GM21528 (cell line): Measurements from ENCODE around the gene ADPRHL1.

Source experiments
- ATAC-seq: cut with Tn5 transposase; IDR thresholded peaks from one replicate; pipeline ENCODE4 v1.9.1; 2021; ENCODE audit warnings: mild to moderate bottlenecking, moderate library complexity; ENCODE audit not compliant: unreplicated experiment, low FRiP score

The ADPRHL1 gene

GRCh38 chr13:113357529-113357928 is 95.8 kb downstream of the ADPRHL1 start:
- ATAC-seq, result no peak

- ATAC-seq, result no peak
Measured at GRCh38 chr13:113356596-113356995, 96.7 kb downstream of the ADPRHL1 start.

GRCh38 chr13:113355621-113356020 is 97.7 kb downstream of the ADPRHL1 start:
- no peak for ATAC-seq

- no peak for ATAC-seq
Measured at GRCh38 chr13:113354831-113355610, 98.3 kb downstream of the ADPRHL1 start.

GRCh38 chr13:113353254-113353653 is 100.0 kb downstream of the ADPRHL1 start:
- ATAC-seq, result no peak

GRCh38 chr13:113351514-113352026 is 101.7 kb downstream of the ADPRHL1 start:
- ATAC-seq, result no peak

GRCh38 chr13:113350938-113351335 is 102.4 kb downstream of the ADPRHL1 start:
- ATAC-seq, result no peak

GRCh38 chr13:113350065-113350937 is 103.0 kb downstream of the ADPRHL1 start:
- ATAC-seq, result no peak
